RWPE1 (cell line): ENCODE measurements around the gene TRAPPC10.
"Not testable (repeated sequence)": the region's sequence is repeated elsewhere in the genome, so short reads cannot be mapped to it uniquely, and the experiment has no call there.

Experiments used
- CTCF ChIA-PET: fragments of 350-600 bp; sonication (Branson Sonifier 250); formaldehyde crosslinking; extraction: SDS; loops from one replicate; lab custom pipeline; 2021; lab: Yijun Ruan, JAX
- POLR2A ChIA-PET: fragments of 400-600 bp; formaldehyde crosslinking; extraction: SDS; loops from one replicate; lab custom pipeline; 2020; ENCODE audit warnings: antibody characterized with exemption; ENCODE audit not compliant: low non-redundant PET; lab: Yijun Ruan, JAX
- DNase-seq: peaks from one replicate; pipeline ENCODE4 v3.0.0; 2012; ENCODE audit warnings: low spot score
- H3K27ac ChIP-seq: fragments of 450-650 bp; 2 replicates; pipeline ENCODE4 v1.5.1; 2017

The TRAPPC10 gene

DNA sequence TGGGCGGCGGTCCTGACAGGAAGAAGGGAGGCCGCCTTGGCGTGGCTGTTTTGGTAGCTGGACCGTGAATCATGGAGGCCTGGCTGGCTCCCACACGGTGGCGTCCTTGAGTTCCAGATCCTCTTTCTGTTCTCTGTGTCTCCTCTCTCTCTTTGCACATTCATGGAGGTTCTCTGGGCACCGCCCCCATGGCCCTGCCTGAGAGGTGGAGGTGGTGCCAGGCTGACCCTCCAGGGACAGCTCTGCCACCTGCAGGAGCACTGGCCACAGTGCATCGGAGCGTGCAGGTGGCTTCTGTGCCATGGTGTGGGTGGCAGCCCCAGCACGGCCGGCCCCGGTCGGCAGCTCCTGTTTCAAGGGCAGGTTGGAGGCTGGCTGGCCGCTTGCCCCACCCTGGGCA is 125.9 kb downstream of the TRAPPC10 start:
- DNase-seq, POLR2A ChIA-PET, H3K27ac ChIP-seq, CTCF ChIA-PET: not testable (repeated sequence)

DNA sequence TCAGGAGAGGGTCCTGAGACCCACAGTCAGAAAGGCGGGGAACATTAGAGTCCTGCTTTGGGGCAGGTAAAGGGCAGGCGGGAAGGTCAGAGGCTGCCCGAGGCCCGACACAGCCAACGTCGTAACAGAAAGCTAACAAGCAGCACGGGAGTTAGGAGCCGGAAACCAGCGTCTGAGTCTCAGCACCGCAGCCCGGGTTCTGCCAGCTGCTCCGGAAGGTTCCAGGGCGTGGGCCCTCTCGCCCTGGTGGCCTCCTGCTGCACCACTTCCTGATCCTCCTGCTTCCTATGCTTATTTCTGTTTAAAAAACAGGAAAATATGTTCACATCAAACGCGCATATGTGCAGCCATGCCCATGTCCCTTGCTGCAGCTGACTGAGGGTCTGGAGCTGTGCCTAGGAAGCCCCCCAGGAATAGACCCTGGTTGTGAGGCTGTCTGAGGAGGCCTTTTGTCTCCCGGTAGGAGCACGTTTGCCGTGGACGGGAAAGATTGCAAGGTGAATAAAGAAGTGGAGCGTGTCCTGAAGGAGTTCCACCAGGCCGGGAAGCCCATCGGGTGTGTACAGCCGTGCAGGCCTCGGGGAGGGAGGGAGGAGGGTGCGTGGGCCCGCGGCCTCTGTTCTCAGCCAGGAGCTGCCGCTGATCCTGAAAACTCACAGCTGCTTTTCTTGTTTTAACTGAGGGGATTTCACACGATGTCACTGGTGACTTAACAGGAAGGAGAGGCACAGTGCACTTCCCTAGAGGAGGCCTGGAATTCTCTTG is 127.9 kb downstream of the TRAPPC10 start:
- DNase-seq, CTCF ChIA-PET, POLR2A ChIA-PET, H3K27ac ChIP-seq: not testable (repeated sequence)

DNA sequence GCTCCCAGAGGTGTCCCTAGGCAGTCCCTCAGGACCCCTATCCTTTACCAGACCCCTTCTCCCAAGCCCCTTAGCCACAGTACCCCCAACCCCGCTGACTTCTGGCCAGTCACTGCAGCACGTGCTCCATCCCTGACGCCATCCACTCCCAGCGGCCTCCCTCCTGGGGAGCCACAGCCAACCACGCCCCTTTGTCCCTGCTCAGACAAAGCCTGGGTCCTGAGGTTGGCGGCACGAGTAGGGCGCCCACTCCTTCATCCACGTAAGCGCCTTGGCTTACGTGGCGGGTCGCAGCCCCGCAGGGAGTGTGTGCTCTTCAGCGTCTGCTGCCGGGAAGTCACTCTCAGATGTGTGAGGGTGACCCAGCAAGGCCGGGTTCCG is 128.4 kb downstream of the TRAPPC10 start:
- DNase-seq, H3K27ac ChIP-seq, POLR2A ChIA-PET, CTCF ChIA-PET: not testable (repeated sequence)

DNA sequence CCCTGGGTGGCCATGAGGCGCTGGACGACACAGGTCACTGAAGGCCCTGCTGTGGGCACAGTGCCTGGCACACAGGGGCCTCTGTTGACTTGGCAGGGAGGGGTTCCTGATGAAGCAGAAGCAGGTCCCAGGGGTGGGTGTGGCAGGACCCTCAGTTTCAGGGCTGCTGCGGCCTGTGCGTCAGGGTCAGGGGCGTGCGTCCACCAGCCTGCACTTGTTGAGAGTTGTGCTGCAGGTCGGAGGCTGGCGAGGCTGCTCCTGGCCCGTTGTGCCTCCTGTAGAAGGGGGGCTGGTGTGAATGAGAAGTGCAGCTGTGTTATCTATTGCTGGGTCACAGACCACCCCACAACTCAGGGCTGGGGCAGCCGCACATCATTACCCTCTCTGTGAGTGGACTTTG is 130.4 kb downstream of the TRAPPC10 start:
- H3K27ac ChIP-seq, POLR2A ChIA-PET, DNase-seq, CTCF ChIA-PET: not testable (repeated sequence)

DNA sequence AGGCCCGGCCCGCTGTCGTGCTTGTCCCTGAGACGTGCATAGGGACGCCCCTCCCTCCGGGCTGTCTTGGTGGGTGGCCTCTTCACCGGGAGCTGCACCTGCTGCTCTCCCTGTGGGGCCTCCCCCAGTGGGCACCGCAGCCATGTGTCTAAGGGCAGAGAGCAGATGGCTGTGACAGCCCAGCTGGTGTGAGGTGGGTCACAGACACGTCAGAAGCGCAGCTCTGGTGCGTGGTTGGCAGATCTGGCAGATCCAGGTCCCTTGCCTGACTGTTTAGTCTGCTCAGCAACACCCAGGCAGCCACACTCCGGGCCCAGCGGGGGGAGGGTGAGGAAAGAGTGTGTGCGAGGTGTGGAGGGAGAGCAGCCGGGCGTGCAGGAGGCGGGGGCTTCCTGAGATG is 131.3 kb downstream of the TRAPPC10 start:
- POLR2A ChIA-PET, H3K27ac ChIP-seq, DNase-seq, CTCF ChIA-PET: not testable (repeated sequence)

DNA sequence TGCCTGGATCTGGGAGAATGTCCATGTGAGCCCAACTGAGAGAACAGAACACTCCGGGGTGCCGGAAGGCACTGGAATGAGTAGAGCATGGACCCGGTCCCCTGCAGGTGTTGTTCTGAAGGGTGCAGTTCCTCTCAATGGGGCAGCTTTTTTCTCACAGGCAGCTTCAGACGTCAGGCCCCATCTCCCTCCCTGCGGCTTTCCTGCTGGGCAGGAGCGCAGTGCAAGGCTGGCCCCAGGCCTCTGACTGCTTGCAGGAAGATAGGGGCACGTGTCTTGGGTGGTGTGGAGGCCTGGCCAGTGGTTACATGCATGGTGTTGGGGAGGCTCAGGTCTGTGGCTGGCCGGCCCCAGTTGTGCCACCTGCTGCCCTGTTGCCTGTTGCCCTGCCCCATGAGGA is 131.9 kb downstream of the TRAPPC10 start:
- H3K27ac ChIP-seq, DNase-seq, POLR2A ChIA-PET, CTCF ChIA-PET: not testable (repeated sequence)

DNA sequence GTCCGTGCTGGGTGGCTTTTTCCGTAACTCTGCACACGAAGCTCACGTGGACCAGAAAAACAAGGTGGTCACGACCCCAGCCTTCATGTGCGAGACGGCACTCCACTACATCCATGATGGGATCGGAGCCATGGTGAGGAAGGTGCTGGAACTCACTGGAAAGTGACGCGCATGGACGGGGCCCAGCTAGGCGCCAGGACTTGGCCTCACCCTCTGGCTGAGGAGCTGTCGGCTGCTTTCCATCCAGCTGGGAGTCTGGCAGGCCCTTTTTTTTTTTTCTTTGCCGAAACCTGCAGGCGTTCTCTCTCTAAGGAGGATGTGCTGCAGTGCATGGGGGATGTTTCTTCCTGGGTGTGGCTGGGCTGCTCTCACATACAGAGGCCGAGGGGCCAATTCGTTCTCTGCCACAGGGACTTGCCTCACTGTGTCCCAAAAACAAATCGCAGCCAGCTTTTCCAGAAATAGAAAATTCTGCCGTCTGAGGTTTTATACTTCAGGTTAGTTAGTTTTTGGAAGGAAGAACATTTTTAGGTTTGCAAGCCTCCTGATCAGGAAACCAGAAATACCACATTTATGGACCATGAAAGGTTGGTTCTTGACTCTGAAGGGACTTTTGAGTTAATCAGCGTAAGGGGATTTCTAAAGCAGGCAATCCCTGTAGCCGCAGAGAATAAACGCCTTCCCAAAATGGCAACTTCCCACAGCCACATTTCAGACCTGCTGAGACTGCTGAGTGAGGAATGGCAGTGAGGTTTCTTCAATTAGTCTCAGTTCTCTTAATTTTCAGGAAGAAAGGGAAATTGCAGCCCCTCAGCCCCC is 132.9 kb downstream of the TRAPPC10 start:
- H3K27ac ChIP-seq, CTCF ChIA-PET, POLR2A ChIA-PET, DNase-seq: not testable (repeated sequence)

DNA sequence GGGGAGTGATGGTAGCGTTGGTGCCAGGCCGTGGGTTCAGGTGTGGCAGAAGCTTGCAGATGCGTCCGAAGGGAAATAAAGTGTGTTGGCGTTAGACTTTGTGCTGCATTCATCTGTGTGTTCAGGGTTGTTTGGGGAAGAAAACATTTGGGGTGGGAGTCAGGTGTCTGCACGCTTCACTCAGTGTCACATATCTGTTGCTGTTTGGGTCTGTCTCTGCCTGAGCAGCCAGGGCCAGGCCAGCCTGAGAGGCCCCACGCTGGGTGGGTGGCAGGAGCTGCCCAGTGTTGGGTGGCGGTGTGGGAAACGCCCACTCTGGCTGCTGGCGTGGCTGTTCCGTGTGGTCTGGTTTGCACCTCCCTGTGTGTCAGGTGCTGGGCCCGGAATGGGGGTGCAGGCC is 133.5 kb downstream of the TRAPPC10 start:
- H3K27ac ChIP-seq, DNase-seq, POLR2A ChIA-PET, CTCF ChIA-PET: not testable (repeated sequence)

DNA sequence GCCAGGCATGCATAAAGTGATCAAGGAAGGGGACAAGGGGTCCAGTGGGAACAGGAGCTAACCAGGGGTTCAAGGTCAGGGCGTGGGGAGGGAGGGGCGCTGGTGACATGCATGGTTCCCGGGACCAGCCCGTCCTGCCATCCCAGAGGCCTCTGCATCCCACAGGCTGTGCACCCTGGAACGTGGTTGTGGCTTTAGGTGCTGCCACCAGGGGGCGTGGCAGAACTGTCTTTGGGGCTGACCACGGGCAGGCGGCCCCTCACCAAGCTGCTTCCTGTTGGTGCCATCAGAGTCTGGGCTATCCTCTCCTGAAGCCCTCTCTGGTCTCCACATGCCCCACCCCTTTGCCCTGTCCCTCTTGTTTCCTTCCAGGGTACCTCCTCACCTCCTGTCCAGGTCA is 135.0 kb downstream of the TRAPPC10 start:
- DNase-seq, POLR2A ChIA-PET, CTCF ChIA-PET, H3K27ac ChIP-seq: not testable (repeated sequence)

DNA sequence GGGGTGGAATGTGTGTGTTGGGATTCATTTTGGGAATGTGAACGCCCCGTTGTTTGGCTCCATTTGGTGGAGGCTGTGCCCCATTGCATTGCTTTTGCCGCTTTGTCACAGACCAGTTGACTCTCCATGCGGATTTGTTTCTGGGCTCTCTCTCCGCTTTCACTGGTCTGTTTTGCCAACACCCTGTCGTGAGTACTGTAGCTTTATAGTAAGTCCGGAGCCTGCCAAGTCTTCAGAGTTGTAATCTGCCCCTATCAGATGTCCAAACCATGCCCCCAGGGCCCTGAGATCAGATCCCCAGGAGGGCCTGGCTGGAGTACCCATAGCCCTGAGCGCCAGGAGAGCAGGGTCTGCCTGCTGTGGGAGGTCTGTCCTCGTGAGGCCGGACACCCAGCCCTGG is 138.1 kb downstream of the TRAPPC10 start:
- H3K27ac ChIP-seq, CTCF ChIA-PET, DNase-seq, POLR2A ChIA-PET: not testable (repeated sequence)

DNA sequence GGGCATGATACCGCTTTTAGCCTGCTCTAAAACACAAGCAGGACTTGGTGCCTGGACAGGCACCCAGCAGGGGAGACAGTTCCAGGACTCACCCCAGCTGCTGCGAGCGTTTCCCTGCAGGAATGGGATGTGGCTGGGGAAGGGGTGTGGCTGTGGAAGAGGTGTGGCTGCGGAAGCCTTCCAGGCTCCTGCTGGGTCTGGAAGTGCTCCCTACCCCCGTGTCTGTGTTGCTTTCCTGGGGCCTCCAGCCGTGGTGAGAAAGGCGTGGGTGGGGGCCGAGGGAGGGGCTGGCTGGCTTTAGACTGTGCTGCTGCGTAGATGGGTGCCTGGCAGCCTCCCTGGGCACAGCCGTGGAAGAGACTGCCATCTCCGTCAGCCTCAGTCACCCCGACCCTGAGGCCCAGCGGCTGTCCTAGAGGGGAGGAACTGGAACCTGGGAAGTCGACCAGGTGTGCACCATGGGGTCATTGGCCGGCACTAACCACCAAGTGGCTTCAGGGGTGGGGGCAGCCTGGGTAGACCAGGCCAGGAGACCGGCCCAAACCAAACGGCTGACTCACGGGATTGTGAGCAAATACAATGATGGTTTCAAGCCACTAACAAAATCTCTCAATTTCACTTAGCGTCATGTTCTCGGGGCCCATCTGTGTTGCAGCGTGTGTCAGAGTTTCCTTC is 141.2 kb downstream of the TRAPPC10 start:
- DNase-seq, CTCF ChIA-PET, H3K27ac ChIP-seq, POLR2A ChIA-PET: not testable (repeated sequence)

DNA sequence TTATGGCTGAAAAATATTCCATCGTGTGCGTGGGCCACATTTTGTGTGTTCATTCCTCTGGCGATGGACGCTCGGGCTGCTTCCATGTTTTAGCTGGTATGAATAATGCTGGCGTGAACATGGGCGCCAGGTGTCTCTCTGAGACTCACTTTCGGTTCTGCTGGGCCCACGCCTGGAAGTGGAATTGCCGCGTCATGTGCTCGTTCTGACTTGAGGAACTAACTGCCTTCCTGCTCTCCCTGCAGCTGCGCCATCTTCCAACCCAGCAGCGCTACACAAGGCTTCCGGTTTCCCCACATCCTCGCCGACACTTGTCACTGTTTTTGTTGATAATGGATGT is 141.8 kb downstream of the TRAPPC10 start:
- POLR2A ChIA-PET, H3K27ac ChIP-seq, DNase-seq, CTCF ChIA-PET: not testable (repeated sequence)

DNA sequence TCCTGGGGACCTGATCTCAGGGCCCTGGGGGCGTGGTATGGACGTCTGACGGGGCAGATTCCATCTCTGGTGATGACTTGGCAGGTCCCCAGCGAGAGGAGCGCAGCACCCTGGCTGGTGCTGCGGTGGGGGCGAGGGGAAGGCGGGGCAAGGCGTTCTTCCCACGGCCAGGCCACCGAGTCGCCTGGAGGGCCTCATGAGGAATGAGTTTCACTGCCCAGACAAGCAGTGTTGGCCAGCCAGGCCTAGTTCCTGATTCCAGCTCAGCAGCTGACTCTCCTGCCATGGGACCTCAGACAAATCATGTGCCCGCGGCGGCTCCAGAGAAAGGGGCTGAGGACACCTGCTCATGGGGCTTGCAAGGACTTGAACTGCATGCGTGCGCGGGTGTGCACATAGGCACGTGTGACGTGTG is 142.7 kb downstream of the TRAPPC10 start:
- DNase-seq, POLR2A ChIA-PET, CTCF ChIA-PET, H3K27ac ChIP-seq: not testable (repeated sequence)

DNA sequence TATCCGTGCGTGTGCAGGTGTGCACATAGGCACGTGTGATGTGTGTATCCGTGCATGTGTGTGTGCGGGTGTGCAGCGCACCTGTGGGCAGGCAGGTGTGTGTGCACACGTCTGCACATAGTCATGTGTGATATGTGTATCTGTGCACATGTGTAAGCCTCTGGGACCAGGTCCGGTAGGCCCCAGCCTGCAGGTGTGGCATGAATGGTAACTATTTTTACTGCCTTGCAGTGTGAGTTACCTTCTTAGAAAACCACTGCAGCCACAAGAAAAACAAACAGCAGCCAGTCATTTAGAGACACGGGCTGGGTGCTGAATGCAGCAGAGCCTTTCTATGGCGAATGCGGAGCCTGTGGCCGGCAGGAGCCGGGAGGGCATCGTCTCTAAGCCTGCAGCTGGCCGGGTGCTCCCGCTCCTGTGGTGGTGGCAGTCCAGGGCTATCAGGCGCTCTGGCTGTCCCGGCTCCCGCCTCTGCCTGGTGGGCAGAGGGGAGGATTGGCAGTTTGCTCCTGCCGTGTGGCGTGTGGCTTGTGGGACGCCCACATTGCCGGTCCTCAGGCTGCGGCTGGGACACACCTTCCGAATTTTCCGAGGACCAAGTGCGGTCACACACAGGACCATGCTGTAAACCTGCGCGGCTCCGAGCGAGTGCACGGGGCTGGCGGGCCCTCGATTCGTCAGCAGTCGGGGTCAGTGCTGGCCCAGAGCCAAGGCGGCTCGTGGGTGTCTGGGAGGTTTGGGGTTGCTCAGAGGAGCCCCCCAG is 143.3 kb downstream of the TRAPPC10 start:
- CTCF ChIA-PET, POLR2A ChIA-PET, DNase-seq, H3K27ac ChIP-seq: not testable (repeated sequence)

DNA sequence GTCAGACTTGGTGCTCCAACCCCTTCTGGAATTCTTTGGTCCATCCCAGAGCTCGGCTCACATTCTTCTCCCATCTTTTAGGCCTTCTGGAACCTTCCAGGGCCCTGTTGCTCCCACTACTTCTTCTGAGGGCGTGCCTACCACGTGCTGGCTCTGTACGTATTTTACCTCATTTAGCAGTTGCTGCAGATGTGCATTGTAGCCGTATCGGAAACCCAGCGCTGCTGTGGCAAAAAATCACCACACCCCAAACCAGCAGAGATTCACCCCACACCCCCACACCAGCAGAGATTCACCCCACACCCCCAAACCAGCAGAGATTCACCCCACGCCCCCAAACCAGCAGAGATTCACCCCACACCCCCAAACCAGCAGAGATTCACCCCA is 143.9 kb downstream of the TRAPPC10 start:
- DNase-seq, POLR2A ChIA-PET, H3K27ac ChIP-seq, CTCF ChIA-PET: not testable (repeated sequence)
